ENCODE results near the gene APOE.
"Not testable (repeated sequence)": the region's sequence is repeated elsewhere in the genome, so short reads cannot be mapped to it uniquely, and the experiment has no call there.

Gene APOE

GRCh38 chr19:44908836-44909261 lies 3.3 kb downstream of the APOE start:
- no peak overlapping the region for H3K4me3 ChIP-seq (ENCODE audit: low read depth, low read length)

DNA sequence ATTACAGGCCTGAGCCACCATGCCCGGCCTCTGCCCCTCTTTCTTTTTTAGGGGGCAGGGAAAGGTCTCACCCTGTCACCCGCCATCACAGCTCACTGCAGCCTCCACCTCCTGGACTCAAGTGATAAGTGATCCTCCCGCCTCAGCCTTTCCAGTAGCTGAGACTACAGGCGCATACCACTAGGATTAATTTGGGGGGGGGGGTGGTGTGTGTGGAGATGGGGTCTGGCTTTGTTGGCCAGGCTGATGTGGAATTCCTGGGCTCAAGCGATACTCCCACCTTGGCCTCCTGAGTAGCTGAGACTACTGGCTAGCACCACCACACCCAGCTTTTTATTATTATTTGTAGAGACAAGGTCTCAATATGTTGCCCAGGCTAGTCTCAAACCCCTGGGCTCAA lies 4.2 kb downstream of the APOE start:
- no peak overlapping the region for H3K4me3 ChIP-seq (ENCODE audit: low read depth, low read length)

GRCh38 chr19:44911896-44912295 lies 6.3 kb downstream of the APOE start:
- H3K4me3 ChIP-seq (ENCODE audit: low read depth, low read length) = not testable (repeated sequence)

DNA sequence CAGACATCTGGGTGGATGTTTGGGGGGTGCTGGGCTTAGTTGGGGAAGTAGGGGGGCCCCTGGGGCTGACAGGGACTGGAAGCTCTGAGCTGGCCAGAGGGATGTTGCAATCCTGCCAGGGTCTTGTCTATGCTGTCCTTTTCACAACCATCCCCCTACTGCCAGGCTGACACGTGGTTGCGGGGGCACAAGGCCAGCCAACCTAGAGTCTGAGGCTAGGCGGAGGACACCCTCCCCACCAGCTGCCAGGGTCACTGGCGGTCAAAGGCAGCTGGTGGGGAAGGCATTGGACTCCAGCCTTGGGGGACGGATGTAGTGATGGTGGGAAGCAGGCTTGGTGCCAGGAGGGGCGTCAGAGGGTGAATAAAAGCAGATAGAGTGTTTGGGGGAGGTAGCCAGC lies 7.3 kb downstream of the APOE start:
- no peak overlapping the region for H3K4me3 ChIP-seq (ENCODE audit: low read depth, low read length)

- H3K4me3 ChIP-seq (ENCODE audit: low read depth, low read length) = peak overlapping the region; percentile 55
Observed at GRCh38 chr19:44913512-44914432, 8.2 kb downstream of the APOE start.

DNA sequence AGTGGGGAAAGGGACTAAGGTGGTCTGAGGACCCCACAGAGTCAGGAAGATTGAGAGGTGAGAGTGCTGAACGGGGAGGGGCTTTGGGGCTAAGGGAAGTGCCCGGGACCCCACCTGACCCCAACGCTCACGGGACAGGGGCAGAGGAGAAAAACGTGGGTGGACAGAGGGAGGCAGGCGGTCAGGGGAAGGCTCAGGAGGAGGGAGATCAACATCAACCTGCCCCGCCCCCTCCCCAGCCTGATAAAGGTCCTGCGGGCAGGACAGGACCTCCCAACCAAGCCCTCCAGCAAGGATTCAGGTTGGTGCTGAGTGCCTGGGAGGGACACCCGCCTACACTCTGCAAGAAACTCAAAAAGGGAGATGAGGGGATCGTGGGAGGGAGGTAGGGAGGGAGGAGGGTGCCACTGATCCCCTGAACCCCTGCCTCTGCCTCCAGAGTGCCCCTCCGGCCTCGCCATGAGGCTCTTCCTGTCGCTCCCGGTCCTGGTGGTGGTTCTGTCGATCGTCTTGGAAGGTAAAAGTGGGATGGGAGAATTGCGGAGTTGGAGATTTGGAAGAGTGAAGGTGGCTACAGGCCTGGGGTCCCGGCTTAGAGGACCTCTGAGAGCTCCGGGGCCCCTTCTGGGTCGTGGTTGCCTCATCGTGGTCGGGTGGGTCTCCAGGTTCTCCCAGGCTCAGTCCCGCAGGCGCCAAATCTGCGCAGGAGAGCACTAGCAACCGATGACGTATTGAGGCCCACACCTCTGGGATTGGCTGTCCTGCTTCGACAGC lies 9.0 kb downstream of the APOE start, which contains the start of gene APOC1:
TSS of gene APOC1 (plus strand) at position 176 of the 774 bp plus-strand sequence. CDS start at position 460, 284 bp downstream.
- H3K4me3 ChIP-seq (ENCODE audit: low read depth, low read length) = peak within 1 kb of the TSS; percentile 55

- no peak overlapping the region for H3K4me3 ChIP-seq (ENCODE audit: low read depth, low read length)
Observed at GRCh38 chr19:44924243-44924725, 18.7 kb downstream of the APOE start.

DNA sequence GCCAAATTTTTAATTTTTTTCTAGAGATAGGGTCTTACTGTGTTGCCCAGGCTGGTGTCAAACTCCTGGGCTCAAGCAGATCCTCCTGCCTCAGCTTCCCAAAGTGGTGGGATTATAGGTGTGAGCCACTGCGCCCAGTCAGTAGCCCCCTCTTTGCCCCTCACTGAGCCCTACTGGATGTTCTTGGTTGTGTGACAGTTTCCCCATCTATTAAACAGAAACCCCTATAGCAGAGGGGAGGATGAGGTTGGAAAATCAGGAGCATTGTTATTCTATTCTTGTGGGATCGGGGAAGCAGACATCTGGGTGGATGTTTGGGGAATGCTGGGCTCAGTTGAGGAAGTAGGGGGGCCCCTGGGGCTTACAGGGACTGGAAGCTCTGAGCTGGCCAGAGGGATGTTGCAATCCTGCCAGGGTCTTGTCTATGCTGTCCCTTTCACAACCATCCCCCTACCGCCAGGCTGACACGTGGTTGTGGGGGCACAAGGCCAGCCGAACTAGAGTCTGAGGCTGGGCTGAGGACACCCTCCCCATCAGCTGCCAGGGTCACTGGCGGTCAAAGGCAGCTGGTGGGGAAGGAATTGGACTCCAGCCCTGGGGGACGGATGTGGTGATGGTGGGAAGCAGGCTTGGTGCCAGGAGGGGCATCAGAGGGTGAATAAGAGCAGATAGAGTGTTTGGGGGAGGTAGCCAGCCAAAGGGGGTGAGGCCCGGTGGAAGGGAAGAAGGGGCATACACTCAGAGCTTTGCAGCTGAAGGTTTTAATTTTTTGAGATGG lies 19.7 kb downstream of the APOE start:
- H3K4me3 ChIP-seq (ENCODE audit: low read depth, low read length) = no peak overlapping the region

- peak overlapping the region; percentile 13 for H3K4me3 ChIP-seq (ENCODE audit: low read depth, low read length)
Observed at GRCh38 chr19:44926245-44927077, 20.9 kb downstream of the APOE start.

- H3K4me3 ChIP-seq (ENCODE audit: low read depth, low read length) = no peak overlapping the region
Observed at GRCh38 chr19:44927746-44928145, 22.1 kb downstream of the APOE start.

DNA sequence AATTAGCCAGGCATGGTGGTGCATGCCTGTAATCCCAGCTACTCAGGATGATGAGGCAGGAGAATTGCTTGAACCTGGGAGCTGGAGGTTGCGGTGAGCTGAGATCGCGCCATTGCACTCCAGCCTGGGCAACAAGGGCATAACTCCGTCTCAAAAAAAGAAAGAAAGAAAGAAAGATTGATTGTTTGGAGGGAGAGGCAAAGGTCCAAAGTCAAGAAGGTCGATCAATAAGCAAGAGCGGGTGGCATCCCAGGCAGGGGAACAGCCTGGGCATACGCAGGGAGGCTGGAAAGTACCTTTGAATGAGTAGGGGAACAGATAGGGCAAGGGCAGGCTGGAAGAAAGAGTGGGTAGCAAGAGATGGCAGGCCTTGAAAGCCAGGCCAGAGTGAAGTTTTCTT lies 24.5 kb downstream of the APOE start:
- H3K4me3 ChIP-seq (ENCODE audit: low read depth, low read length) = no peak overlapping the region

DNA sequence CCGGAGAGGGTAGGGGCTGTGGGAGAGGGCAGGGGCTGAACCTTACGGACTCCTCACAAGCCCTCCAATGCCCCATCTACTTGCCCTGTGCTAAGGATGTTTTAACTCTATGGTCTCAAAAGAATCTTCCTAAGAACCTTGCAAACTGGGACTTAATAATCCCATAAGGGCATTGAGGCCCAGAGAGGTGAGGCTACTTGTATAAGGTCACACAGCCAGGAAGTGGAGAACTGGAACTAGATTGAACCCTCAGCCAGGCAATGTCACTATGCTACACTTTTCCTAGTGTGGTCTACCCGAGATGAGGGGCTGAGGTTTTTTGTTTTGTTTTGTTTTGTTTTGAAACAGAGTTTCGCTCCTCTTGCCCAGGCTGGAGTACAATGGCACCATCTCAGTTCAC lies 25.9 kb downstream of the APOE start:
- no peak overlapping the region for H3K4me3 ChIP-seq (ENCODE audit: low read depth, low read length)

GRCh38 chr19:44939668-44940067 lies 34.1 kb downstream of the APOE start:
- H3K4me3 ChIP-seq (ENCODE audit: low read depth, low read length) = no peak overlapping the region

- no peak within 1 kb of the TSS for H3K4me3 ChIP-seq (ENCODE audit: low read depth, low read length)
Observed at GRCh38 chr19:44942067-44942571, 36.5 kb downstream of the APOE start, which contains the start of gene APOC4. Gene APOC4 (plus strand): TSS chr19:44942237. CDS start chr19:44942278, 41 bp downstream.

GRCh38 chr19:44943801-44944249 lies 38.2 kb downstream of the APOE start:
- no peak overlapping the region for H3K4me3 ChIP-seq (ENCODE audit: low read depth, low read length)

DNA sequence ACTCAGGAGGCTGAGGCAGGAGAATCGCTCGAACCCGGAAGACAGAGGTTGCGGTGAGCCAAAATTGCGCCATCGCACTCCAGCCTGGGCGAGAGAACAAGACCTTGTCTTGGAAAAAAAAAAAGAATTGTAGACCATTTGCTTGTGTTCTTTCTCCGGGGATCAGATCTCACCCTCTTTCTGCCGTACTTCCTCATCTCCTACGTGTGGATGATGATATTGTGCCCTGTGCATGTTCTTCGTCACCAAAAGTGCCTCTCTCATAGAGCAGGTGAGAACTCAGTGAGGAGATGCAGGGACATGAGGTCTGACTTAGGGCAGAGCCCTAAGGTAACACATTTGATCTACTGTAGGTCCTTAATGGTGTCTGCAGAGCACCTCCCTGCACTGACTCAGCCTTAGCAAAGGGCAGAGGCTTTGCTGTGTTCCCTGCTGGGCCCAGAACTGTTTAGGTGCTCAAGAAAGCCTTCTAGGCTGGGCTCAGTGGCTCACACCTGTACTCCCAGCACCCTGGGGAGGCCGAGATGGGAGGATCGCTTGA lies 41.5 kb downstream of the APOE start:
- H3K4me3 ChIP-seq (ENCODE audit: low read depth, low read length) = no peak overlapping the region

DNA sequence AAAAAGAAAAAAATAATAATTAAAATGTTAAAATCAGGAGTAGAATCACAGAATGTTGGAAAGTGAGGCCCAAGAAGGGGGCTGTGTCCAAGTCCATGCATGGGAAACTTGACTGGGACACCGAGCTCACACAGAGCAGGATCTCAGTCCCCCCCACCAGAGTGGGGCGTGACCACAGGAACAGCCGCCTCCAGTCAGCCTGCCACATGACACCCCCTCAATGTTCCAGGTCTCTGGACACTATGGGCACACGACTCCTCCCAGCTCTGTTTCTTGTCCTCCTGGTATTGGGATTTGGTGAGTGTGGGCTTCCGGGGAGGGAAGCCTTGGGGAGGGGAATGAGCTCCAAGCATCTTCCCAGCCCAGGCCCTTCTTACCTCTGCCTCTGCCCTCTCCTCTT lies 42.6 kb downstream of the APOE start:
- H3K4me3 ChIP-seq (ENCODE audit: low read depth, low read length) = no peak overlapping the region

GRCh38 chr19:44948763-44949374 lies 43.3 kb downstream of the APOE start:
- H3K4me3 ChIP-seq (ENCODE audit: low read depth, low read length) = no peak overlapping the region

- H3K4me3 ChIP-seq (ENCODE audit: low read depth, low read length) = no peak overlapping the region
Observed at GRCh38 chr19:44949550-44949949, 44.0 kb downstream of the APOE start.
